Right kidney (tissue), 1 donor: Measurements from ENCODE around the gene ITPK1.

Experiments used
- DNase-seq: peaks from one replicate; pipeline ENCODE4 v3.0.0-alpha.2; 2016

Gene ITPK1

DNA sequence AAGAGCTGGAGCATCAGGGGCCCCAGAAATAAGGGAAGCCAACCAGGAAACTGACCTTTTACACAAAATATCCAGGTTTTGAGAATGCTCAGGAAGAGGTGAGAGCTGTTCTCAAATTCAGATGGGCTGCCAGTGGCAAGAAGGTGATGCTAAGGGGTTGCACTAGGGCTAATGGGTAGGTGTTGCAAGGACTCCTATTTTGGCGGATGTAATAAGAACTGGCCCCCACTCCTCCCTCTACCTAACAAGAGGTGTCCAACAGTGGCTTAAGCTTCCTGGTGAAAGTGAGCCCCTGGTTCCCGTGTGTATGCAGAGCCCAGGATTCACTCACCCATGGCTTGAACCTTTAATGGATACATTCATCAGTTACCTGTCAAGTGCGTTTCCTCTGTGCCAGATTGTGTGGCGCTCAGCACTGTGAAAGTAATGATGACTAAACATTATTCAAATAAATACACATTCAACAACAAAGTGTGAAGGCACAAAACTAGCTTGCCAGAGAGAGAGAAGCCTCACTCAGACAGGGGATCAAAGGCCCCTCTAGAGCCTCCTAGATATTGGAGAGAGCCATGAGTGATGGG is 193.5 kb downstream of the ITPK1 start:
- DNase-seq = no peak

DNA sequence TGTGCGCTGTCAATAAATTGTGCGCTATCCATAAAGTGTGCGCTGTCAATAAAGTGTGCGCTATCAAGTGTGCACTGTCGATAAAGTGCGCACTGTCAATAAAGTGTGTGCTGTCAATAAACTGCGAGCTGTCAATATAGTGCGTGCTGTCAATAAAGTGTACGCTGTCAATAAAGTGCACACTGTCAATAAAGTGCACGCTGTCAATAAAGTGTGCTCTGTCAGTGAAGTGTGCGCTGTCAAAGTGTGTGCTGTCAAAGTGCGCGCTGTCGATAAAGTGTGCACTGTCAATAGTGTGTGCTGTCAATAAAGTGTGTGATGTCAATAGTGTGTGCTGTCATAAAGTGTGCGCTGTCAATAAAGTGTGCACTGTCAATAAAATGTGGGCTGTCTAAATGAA is 195.7 kb downstream of the ITPK1 start:
- no peak for DNase-seq

DNA sequence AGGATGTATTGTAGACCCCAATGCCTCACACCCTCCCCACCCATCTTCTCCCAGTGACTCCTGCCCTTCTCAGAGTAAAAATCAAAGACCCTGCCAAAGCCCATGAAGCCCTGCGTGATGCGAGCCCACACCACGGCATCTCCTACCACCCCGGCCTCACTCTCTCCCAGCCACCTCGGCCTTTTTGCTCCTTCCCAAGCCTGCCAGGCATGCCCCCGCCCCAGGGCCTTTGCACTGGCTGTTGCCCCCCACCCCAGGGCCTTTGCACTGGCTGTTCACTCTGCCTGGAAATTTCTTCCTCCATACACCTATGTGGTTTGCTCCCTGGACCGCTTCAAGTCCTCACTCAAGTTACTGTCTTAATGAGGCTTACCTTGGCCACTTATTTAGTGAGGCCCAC is 197.8 kb downstream of the ITPK1 start:
- DNase-seq = no peak

DNA sequence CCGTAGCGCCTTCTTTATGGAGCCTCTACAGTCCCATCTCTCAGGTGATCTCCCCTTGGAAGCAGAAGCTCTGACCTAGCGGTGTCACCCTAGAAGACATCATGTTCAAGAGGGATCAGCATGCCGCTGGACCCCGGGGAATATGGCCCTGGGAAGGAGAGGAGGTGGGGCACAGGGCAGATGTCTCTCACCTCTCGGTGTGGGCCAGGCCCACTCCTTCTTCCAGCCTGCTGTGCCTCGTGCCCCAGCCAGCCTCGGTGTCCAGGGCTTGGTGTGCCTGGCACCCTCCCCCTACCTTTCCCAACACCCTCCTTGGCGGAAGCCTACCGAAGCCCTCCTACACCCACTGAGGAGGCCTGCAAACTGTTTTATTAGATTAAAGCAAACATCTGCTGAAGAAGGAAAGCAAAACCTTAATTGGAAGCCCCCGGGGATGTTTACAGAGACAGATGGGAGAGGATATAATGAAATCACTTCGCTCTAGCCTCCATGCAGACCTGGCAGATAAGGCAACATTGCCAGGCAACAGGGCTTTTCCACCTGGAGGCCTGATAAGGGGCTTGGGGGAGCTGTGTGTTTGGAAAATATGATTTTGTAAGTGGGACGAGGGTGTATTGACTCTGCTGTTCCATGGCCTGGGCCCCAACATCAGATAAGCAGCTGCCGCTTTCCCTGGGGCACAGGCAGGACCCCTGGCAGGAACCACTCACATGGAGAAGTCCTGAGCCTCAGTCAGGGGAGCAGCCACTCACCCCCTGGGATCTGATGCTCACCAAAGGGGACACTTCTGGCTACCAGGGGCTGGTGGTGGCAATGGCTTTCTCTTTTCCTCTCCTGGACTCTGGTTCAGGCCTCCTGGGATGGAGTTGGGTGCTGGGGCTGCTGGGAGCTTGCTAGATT is 198.4 kb downstream of the ITPK1 start:
- DNase-seq = no peak

DNA sequence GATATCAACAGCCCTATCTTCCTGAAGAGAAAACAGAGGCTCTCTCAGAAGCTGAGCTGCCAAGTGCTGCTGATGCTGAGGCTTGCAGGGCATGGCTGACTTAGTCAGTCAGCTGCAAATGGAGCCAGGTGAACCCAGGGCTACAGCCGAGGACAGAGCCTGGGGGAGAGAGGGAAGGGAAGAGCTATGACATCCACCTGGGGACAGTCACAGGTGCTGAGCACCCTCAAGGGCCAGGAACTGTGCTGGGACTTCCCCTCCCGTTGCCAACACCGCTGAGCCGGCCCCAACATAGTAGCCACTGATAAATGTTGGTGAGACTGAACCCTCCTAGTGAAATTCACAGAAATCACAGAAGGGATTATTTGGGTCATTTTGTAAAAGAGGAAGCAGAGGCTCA is 199.5 kb downstream of the ITPK1 start:
- no peak for DNase-seq

DNA sequence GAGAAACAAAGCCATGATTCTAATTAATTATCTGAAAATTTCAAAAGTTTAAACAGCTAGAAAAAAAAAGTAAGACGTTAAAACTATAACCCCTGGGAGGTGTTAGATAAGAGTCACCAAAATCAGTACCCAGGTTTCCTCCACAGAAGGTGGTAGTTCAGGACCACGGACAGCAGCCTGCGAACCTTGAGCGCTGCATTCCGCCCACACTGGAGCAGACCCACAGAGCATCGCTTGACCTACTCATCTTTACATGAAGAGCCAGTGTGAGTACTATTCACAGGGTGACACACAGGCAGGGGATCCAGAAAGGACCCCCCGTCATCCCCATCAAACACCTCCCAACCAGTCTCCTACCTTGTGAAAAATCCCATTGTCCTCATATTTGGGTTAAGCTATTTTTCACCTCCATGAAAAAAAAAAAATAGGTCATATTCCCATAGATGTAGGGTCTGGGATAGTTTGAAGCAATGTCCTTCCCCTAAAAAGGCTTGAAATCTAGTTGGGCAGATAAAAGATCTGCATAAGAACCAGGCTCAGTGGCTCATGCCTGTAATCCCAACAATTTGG is 201.6 kb downstream of the ITPK1 start:
- DNase-seq = peak; percentile 36

DNA sequence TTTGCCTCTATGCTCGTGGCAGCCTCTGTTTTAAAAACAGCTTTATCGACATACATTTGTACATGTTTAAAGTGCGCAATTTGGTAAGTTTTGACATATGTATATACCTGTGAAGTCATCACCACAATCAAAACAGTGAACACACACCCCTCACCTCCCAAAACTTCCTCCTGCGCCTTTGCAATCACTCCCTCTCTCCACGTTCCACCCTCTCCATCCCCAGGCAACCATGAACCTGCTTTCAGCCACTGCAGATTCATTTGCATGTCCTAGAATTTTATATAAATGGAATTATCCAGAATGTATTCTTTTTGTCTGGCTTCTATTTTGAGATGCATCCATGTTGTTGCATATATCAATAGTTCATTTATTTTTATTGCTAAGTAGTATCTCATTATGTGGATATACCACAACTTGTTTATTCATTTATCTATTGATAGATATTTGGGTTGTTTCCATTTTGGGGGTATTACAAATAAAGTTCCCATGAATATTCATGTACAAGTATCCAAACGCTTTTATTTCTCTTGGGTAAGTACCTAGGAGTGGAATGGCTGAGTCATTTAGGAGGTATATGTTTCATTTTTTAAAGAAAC is 208.3 kb downstream of the ITPK1 start:
- no peak for DNase-seq

DNA sequence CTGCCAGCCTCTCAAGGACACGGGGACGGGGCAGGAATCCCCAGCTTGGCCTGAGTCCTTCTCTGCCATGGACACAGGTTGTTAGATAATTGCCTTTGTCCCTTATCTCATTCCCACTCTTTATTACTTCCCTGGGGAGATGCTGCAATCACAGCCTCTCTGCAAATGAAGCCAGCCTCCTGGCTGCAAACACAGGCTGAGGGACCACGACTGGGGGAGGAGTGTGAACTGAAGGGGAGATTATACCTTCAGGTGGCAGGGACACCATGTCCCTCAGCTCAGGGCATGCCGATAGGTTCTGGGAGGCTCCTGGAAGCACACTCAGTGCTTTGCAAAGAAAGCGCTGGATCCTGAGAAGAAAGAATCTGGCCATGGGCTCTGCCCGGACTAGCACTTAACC is 208.9 kb downstream of the ITPK1 start:
- no peak for DNase-seq

DNA sequence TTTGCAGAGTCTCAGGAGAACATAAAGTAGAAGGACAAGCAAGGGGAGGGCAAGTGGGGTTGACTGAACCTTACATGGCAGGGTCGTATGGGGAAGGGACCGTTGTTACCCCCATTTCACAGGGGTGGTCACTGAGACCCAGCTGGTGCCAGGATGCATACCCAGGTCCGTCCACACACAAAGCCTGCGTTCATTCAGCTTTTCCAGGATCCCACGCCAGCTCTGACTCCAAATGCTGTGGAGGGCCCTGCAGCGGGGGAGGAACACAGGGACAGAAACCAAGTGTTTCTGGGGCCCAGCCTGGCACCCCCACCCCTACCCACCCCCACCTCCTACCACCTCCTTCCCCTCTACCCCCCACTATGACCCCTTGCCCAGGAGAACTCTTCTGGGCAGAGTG is 209.3 kb downstream of the ITPK1 start:
- DNase-seq = no peak

DNA sequence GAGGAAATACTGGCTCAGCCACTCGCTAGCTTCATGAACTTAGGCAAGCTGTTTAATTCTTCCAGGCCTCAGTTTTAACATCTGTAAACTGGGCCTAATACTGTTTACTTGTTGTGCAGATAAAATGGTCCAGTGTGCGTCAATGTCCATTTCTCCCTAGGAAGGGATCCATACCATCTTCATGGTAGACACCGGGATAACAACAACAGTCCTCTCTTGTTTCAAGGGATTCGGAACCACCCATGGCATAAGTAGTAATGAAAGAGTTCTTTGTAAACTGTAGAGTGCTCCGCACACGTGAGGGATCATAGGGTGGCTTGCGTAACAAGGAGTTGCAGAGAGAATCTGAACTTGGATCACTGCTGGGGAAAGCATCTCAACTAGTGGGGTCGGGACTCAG is 210.1 kb downstream of the ITPK1 start:
- no peak for DNase-seq

DNA sequence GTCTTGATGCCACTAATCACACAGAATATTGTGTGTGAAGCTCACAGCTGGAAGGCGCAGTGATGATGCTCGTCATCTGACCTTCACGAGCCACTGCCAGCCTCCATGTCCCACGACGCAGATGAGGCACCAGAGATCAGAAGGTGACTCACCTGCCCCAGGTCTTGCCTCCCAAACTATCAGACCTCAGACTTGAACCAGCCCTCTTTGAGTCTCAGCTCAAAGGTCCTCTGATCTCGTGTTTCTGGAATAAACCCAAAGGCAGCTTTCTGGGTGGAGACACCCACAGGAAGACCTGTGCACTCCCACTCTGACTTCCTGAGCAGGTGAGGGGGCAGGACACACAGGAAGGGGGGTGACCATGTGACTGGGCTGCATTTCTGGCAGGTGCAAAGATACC is 212.4 kb downstream of the ITPK1 start:
- DNase-seq = no peak

DNA sequence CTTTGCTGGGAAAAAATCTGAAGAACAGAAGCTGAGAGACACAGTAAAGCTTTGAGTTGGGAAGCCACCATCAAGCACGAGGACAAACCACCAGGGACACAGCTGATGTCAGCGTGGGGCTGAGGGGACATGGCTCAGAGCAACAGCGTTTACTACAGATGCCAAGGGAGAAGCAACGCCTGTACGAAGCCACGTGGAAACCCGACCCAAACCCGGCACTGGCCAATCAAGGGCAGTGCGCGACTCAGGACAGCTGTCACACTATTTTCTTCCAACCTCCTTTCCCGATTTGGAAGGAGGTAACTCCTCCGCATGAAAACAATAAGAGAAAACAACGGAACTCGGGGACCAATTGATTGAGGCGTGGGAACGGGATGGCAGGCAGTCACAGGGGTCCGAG is 213.0 kb downstream of the ITPK1 start:
- no peak for DNase-seq

DNA sequence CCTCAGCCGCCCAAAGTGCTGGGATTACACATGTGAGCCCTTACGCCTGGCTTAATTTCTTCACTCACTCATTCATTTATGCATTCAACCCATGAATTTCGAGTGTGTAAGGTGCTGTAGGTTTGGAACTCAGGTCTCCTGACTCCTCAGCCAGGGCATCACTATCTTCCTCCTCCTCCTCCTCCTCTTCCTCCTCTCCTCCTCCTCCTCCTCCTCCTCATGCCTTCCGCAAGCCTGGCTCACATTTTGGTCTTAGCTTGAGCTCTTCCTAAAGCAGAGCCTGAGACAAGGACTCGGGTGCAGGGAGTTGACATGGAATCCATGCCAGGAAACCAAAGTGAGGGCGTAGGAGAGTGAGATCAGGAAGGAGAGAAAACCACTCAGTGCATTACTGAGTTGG is 213.5 kb downstream of the ITPK1 start:
- DNase-seq = no peak

DNA sequence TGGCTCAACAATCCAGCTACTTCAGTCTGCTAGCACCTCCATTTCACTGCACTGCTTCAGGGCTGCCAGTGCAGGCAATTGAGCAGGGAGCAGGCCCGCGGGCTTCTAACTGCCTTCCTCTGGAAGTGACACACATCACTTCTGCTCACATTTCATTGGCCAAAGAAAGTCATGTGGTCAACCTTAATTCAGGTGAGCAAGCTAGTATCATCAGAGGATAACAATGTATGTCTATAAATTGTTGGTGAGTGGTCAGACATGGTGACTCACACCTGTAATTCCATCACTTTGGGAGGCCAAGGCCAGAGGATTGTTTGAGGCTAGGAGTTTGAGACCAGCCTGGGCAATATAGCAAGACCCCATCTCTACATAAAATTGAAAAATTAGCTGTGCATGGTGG is 215.1 kb downstream of the ITPK1 start:
- no peak for DNase-seq

DNA sequence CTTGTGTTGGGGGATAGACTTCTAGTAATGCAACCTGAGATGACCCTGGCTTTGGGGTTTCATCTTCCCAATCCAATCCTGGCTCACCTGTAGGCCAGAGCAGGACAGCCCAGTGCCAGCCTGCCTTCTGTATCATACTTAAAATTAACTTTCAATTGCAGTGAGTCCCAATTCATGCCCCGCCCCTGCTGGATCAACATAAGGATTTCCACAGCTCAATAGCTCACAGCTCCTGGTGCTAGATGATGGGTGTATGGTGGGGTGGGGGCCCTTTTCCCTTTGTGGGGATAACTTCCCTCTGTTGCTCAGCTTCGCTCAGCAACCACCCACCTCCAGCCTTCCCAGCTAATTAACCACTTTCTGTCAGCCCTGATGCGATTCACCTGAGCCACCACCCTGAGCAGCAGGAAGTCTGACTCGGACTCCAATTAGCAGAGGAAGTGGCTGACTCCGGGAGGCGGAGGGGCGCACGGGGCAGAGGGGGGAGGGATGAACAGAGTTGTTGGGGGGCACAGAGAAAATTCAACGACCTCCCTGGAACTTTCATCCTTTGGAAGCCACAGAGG is 217.1 kb downstream of the ITPK1 start:
- DNase-seq = no peak

DNA sequence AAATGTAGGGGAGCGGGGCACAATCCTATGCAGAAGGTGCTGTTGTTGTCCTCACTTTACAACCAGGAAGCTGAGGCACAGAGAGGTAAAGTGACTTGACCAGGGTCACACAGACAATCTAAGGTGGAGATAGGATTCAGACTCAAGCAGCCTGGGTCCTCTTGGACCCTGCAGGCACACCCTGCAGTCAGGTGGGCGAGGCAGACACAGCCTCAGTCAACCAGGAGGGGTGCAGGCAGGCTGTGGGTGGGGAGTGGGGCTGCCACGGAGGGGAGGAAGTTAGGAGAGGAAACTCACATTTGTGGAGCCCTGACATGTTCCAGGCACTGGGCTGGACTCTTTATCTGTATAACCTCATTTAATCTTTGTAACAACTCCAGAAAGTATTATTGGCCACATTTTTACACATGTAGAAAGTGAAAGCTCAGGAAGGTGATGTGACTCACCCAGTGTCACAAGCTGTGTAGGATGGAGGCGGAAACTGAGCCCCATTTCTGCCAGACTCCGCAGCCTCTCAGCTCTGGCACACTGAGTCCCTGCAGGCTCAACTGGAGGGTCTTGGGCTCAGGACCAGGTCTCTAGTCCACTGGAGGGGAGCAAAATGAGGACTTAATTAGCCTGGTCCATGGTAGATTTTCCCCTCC is 217.7 kb downstream of the ITPK1 start:
- no peak for DNase-seq

DNA sequence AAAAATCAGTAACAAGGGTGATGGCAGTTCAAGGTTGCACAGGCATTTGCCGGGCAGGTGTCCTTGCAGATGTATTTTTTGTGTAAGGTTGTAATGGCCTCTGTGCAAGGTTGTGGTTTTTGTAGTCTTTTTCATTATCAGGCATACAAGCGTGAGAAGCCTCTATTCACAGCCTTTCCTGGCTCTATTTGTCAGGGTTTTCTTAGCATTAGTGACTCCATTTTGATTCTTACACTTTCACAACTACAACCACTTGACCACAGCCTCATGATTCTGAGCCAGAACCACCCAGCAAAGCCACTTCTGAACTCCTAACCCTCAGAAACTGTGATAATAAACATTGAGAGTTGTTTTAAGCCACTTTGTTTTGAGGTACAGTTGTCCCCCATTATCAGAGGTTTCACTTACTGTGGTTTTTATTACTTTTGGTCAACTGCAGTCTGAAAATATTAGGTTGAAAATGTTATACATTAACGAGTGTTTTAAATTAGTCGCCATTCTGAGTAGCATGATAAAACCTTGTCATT is 220.3 kb downstream of the ITPK1 start:
- no peak for DNase-seq

DNA sequence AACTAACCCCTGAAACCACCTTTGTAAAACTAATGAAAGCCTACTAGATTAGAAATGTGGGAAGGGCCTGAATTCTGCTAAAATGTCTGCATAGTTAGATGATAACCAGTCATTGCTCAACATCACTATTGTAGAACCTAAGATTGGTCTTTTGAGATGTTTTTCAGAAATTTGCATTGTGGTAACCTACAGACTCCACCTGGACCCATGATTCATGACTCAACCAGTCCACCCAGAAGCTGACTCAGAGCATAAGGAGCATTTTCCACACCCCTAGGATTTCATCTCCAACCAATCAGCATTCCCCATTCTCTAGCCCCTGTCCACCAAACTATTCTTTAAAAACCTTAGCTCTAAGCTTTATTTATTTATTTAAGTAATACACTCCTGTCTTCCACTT is 223.1 kb downstream of the ITPK1 start:
- DNase-seq = no peak

DNA sequence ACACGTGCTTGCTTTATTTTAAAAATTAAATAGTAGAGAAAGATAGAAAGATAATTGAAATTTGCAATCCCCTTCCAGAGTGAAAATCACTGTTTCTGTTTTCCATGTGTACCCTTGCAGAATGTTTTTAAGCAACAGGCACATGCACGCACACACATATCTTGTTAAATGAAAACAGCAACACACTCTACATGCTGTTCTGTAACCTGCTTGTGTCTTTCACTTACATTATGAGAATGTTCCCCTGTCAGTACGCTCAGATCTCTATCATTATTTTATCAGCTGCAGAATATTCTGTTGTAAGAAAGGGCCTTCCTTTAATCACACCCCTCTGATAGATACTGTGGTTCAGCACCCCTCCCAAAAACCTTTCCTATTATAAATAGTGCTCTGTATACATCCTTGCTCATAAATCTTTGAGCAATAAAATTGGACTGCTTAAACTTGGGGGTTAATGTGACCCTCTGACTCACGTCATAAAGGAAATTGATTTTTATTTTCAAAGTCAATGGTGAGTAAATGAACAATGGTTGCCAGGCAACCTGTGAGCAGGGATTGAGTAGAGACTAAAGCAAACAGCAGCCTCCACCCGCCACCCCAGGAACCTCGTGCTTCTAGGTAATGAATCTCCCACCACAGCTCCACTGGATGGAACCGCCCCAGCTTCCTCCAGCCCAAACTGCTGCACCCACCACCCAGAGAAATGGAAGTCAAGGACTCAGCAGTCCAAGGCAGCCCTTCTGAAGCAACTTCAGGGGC is 224.7 kb downstream of the ITPK1 start:
- no peak for DNase-seq

DNA sequence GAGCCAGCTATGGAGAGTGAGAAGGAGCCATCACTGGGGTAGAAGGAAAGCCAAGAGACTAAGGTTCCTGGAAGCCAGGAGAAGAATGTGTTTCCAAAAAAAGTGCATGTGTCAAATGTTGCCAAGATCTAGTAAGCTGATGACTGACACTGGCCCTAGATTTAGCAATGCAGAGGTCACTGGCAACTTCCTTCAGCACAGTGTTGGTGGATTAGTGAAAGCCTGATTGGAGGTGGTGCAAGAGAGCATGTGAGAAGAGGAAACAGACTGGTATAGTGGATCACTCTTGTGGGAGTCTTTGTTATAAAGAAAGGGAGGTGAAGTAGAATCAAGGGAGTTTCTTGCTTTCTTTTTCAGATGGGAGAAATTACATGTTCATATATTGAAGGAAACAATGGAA is 226.8 kb downstream of the ITPK1 start:
- no peak for DNase-seq

DNA sequence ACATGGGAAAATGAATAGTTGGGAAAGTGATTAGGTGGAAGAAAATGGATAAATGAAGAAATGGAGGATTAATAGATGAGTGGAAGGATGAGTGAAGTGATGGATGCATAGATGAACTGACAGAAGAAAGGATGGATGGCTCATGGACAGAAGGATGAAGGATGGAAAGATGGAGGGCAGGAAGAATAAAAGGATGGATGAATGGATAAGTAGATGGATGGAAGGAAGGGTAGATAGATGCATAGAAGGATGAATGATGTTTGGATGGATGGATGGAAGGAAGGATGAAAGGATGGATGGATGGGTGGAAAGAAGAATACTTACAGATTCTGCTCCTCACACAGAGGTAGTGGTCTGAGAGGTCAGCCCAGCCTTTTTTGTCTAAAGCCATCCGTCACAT is 228.6 kb downstream of the ITPK1 start:
- DNase-seq = no peak
